Testis (tissue), 2 donors: ENCODE data around the gene CCDC9B.

Source experiments
- CTCF ChIP-seq, 3 experiments: fragments of 450-650 bp in 2 of 3; fragments of 200-600 bp in 1 of 3; sonication (generic) in 1 of 3; IDR thresholded peaks; one replicate each; pipeline ENCODE4 v1.5.1; 2016 to 2019; ENCODE audit warnings: antibody characterized with exemption in 3 of 3, mild to moderate bottlenecking in 2 of 3, moderate library complexity in 1 of 3
- POLR2A ChIP-seq: fragments of 450-650 bp; IDR thresholded peaks from one replicate; pipeline ENCODE4 v1.6.1; 2017; ENCODE audit warnings: antibody characterized with exemption, mild to moderate bottlenecking, moderate library complexity

DNA sequence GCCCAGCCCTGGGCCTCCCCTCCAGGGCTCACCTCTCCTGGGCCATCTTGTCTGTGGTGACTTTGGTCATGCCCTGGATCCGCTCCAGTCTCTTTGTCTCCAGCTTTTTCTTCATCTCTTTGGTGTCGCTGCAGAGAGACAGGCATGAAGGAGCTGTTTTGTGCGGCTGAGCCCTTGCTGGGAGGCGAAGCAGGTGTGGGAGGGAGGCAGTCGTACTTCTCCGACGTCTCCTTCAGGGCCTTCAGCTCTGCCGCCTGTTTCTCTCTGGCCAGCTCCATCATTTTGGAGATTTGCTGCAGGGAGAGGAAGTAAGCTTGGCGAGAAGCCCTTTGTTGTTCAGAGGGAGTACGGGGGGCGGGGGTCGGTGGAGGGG lies 50.2 kb downstream of the CCDC9B start:
- TF ChIP-seq CTCF (IDR thresholded peaks at IDR 0.05), result no peak
- TF ChIP-seq POLR2A, result no peak
